HG03432 (cell line): ENCODE results near the gene PCGF5.
"Not testable (repeated sequence)": the region's sequence is repeated elsewhere in the genome, so short reads cannot be mapped to it uniquely, and the experiment has no call there.

Experiments used
- ATAC-seq: cut with Tn5 transposase; IDR thresholded peaks from one replicate; pipeline ENCODE4 v1.9.1; 2021; ENCODE audit warnings: mild to moderate bottlenecking, moderate library complexity; ENCODE audit not compliant: unreplicated experiment

The PCGF5 gene

GRCh38 chr10:91220194-91220953, at the start of gene PCGF5:
PCGF5 (plus strand) TSS chr10:91220663; CDS start chr10:91222872, 2,209 bp downstream.
- ATAC-seq: peak; percentile 98

GRCh38 chr10:91171485-91171884, 49.0 kb upstream of the PCGF5 start:
- ATAC-seq: no peak

- no peak for ATAC-seq
These were observed 48.1 kb upstream of the PCGF5 start for GRCh38 chr10:91172348-91172747.

GRCh38 chr10:91185239-91185875, 35.1 kb upstream of the PCGF5 start:
- no peak for ATAC-seq

GRCh38 chr10:91187156-91187555, 33.3 kb upstream of the PCGF5 start:
- ATAC-seq: no peak

- ATAC-seq: not testable (repeated sequence)
These were observed 32.5 kb upstream of the PCGF5 start for GRCh38 chr10:91188010-91188409.

- ATAC-seq: no peak
These were observed 31.6 kb upstream of the PCGF5 start for GRCh38 chr10:91188889-91189288.

- no peak for ATAC-seq
These were observed 30.0 kb upstream of the PCGF5 start for GRCh38 chr10:91190388-91190870.

- ATAC-seq: peak; percentile 76
These were observed 29.4 kb upstream of the PCGF5 start for GRCh38 chr10:91190876-91191583.

- no peak for ATAC-seq
These were observed 28.9 kb upstream of the PCGF5 start for GRCh38 chr10:91191584-91191919.

- no peak for ATAC-seq
These were observed 25.8 kb upstream of the PCGF5 start for GRCh38 chr10:91194497-91195179.

GRCh38 chr10:91196268-91197048, 24.0 kb upstream of the PCGF5 start:
- ATAC-seq: no peak

- no peak for ATAC-seq
These were observed 23.3 kb upstream of the PCGF5 start for GRCh38 chr10:91197127-91197526.

GRCh38 chr10:91198781-91199180, 21.7 kb upstream of the PCGF5 start:
- ATAC-seq: peak; percentile 75

GRCh38 chr10:91200314-91201212, 19.9 kb upstream of the PCGF5 start:
- peak; percentile 13 for ATAC-seq

- peak; percentile 56 for ATAC-seq
These were observed 19.1 kb upstream of the PCGF5 start for GRCh38 chr10:91201213-91201996.

- ATAC-seq: peak; percentile 47
These were observed 14.0 kb upstream of the PCGF5 start for GRCh38 chr10:91206427-91206826.

GRCh38 chr10:91206837-91207474, 13.5 kb upstream of the PCGF5 start:
- ATAC-seq: peak; percentile 8
